ENCODE data around the gene CCDC74A.
"Not testable (repeated sequence)": the region's sequence is repeated elsewhere in the genome, so short reads cannot be mapped to it uniquely, and the experiment has no call there.

CCDC74A gene

DNA sequence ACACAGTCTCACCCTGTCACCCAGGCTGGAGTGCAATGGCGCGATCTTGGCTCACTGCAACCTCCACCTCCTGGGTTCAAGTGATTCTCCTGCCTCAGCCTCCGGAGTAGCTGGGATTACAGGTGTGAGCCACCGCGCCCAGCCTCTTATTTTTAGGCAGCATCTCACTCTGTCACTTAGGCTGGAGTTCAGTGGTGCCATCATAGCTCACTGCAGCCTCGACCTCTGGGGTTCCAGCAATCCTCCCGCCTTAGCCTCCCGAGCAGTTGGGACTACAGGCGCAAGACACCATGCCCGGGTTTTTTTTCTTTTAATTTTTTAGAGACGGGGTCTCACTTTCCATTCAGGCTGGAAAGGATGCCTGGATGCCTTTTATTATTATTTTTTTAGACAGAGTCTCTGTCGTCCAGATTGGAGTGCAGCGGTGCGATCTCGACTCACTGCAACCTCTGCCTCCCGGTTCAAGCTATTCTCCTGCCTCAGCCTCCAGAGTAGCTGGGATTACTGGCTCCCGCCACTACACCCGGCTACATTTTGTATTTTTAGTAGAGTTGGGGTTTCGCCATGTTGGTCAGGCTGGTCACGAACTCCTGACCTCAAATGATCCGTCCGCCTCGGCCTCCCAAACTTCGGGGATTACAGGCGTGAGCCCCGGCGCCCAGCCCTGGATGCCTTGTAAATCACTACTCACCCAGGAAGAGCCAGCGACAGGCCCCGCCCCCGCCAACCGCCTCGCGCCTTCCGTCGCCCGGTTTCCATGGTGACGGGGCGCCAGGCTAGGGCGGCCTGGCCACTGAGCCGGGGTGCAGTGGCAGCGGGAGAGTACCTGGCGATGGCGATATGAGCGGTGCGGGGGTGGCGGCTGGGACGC, at the start of gene CCDC74A:
TSS of gene CCDC74A (plus strand) at position 758 of the 871 bp plus-strand sequence. CDS start at position 841, 83 bp downstream.
- DNase-seq: not testable (repeated sequence)

DNA sequence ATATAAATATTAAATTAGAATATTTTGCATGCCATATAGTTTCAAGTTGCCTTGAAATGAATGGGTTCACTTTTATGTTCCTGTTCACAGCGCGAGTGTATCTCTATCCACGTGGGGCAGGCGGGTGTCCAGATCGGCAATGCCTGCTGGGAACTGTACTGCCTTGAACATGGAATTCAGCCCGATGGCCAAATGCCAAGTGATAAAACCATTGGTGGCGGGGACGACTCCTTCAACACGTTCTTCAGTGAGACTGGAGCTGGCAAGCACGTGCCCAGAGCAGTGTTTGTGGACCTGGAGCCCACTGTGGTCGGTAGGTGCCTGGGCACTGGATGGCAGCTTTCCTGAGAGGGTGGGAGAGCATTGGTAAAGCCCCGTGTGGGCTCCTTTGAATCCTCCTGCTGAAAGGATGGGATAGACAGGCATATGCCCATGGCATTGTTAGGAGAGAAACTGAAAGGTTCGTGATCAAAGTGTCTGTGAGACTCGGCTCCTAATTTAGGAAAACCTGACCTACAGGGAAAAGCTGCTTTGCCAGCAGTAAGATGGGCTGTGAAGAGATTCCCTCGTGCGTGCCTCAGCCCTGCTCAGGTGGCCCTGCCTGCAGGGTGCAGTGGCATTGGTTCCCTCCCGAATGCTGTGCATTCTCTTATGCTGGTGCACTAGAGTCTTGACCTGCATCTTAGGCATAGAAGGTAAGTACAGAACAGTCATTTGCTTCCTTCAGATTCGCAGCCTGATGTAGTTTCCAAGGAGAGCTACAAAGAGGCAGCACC, 49.4 kb upstream of the CCDC74A start:
- not testable (repeated sequence) for DNase-seq

DNA sequence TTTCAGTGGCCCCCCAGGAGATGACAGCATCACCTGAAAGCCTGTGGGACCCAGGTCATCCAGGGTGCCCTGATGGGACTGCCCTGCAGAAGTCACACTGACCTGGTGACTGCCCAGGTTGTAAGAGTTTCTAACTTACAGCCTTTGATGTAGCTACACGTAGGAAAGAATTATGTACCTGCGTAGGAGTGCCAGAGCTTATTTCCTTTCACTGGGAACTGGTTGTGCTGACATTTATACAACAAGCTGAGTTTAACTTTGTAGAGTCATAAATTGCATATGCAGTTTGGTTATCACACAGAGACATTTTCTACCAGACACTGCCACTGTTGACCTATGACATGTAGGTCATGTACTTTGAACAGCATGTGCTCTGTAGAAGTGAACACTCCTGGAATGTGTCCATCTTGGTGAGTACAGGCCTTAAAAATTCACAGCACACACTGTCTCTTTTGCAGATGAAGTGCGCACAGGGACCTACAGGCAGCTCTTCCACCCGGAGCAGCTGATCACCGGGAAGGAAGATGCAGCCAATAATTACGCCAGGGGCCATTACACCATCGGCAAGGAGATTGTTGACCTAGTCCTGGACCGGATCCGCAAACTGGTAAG, 48.7 kb upstream of the CCDC74A start:
- DNase-seq: not testable (repeated sequence)

DNA sequence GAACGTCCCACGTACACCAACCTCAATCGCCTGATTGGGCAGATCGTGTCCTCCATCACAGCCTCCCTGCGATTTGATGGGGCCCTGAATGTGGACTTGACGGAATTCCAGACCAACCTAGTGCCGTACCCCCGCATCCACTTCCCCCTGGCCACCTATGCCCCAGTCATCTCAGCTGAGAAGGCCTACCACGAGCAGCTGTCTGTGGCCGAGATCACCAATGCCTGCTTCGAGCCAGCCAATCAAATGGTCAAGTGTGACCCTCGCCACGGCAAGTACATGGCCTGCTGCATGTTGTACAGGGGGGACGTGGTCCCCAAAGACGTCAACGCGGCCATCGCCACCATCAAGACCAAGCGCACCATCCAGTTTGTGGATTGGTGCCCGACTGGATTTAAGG, 47.3 kb upstream of the CCDC74A start:
- not testable (repeated sequence) for DNase-seq

DNA sequence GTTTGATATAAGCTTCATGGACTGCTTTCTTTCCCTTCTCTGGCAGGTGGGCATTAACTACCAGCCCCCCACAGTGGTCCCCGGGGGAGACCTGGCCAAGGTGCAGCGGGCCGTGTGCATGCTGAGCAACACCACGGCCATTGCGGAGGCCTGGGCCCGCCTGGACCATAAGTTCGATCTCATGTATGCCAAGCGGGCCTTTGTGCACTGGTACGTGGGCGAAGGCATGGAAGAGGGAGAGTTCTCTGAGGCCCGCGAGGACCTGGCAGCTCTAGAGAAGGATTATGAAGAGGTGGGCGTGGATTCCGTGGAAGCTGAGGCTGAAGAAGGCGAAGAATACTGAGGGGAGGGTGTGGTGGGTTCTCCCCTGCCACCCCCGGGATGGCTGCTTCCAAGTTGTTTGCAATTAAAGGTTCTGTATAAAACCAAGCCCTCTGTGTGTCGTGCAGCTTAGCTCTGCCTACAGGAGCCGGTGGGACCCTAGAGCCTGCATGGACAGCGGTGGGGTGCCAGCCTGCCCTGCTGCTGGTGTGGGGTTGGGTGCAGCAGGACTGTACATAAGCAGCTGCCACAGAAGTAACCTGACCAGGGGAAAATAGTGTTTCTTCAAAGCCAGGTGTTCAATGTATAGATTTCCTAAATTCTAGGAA, 45.1 kb upstream of the CCDC74A start:
- DNase-seq: not testable (repeated sequence)

DNA sequence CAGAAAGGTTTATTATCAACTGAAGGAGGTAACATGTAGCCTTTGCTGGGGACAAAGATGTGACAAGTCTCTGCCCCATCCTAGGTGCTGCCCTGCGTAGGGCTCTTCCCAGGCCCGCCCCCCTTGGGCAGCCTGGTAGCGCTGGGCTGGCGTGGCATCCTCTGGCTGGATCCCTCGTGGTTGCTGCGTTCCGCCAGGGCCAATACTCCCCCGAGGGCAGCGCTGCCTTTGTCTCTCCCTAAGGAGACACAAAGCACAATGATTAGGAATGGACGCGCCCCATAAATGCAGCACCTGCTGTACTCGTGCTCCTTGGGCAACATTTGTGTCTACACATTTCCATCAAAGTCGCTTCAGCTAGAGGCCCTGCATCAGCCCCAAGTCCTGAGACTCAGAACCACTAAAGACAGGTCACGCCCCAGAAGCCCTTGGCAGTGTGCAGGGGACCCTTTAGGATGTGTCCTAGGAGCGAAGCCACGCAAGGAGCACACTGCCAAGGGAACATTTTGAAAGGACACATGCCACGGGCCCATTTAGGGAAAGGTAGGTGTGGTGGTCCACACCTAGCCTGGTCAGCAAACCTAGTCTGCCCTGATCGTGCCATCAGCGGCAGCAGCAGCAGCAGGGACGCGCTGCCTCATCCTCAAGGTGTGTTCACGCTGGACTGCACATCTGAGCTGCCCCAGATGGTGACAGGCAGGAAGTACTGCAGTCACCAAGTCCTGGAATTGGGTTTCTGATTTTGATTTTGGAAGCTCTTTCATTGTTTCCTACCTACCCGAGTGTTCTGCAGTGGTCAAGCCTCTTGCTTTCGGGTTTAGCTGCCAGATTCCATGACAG, 43.5 kb upstream of the CCDC74A start:
- not testable (repeated sequence) for DNase-seq

DNA sequence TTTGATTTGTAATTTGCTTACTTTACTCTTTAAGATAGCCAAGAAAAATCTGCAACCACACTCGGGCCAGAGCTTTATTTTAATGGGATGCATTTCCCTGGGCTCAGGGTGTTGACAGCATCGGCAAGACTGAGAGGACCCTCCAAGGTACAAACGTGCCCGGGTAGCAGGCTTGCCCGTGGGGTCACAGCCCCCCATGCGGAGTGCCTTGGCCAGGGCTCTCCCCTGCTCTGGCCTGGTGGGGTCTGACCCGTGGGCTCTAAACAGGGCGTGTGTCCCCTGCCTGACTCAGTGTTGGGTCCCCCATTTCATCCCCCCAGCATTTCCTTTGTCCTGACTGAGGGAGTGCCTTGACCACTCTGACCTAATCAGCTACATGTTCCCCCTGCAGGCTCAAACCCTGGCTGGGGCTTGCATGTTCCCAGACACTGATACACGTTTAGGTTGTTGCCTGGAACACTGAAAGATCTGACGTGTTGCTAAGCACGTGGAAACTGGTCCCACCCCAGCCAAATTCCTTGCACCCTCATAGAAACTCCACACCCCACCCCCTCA, 42.7 kb upstream of the CCDC74A start:
- DNase-seq: not testable (repeated sequence)

DNA sequence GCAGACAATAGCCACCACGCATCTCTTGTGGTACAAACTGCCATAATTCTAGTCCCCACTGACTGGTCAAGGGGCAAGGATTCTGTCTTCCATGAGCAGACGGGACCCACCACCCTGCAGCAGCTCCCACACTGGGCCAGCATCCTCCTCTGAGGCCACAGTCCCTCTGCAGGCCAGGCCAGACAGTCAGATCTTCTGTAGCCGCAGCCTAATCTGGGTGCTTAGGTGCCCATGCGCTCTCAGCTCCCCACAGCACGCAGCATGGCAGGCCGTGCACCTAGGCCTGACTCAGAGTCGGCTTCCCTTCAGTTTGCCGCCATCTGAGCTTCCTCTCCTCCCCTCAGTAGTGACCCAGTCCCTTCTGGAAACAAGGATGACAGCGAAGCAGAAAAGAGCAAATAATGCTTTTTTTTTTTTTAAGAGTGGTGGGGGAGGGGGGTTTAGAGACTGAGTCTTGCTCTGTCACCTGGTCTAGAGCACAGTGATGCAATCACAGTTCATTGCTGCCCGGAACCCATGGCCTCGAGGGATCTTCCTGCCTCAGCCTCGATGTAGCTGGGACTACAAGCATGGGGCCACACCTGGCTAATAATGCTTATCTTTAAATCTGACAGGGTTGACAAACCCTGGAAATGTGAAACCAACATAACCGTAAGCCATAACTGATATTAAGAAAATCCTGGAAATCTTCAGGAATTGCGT, 41.3 kb upstream of the CCDC74A start:
- not testable (repeated sequence) for DNase-seq

DNA sequence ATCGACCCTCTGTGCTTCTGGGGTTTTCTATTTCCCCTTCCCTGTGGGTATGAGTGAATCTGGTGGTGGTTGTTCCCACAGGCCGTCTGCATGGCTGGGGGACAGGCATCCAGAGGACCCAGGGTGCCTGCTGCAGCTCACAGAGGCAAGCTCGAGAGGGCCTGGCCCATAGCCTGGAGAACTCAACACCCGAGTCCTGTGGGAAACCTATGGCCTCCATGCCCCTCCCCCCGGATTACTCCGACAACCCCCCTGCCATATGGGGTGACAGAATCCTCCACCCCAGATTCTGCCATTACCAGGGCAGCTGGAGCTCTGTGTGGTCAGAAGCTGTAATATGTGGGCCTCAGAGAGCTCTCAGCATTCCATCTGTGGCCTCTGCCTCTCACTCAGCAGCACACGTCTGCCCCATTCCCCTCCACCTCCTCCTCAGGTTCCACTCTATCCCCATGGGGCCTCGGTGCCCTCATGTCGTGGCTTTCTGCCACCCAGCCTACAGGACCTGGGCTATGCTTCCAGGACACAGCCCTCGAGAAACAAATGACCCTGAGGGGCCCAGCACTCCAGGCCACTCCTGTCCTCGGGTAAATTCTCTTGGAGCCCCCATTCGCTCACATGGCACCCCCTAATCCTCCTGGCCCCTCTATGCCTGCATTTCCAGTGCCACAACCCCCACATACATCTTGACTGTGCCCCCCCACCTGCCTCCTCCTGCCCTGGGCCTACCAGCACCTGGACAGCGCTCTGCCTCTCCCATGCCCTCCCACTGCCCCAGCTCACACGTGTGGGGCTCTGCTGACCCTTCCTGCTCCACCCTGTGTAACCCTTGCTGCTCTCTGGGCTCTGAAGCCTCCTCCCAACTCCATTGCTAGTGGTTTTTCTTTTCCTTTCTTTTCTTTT, 39.1 kb upstream of the CCDC74A start:
- DNase-seq: no peak

DNA sequence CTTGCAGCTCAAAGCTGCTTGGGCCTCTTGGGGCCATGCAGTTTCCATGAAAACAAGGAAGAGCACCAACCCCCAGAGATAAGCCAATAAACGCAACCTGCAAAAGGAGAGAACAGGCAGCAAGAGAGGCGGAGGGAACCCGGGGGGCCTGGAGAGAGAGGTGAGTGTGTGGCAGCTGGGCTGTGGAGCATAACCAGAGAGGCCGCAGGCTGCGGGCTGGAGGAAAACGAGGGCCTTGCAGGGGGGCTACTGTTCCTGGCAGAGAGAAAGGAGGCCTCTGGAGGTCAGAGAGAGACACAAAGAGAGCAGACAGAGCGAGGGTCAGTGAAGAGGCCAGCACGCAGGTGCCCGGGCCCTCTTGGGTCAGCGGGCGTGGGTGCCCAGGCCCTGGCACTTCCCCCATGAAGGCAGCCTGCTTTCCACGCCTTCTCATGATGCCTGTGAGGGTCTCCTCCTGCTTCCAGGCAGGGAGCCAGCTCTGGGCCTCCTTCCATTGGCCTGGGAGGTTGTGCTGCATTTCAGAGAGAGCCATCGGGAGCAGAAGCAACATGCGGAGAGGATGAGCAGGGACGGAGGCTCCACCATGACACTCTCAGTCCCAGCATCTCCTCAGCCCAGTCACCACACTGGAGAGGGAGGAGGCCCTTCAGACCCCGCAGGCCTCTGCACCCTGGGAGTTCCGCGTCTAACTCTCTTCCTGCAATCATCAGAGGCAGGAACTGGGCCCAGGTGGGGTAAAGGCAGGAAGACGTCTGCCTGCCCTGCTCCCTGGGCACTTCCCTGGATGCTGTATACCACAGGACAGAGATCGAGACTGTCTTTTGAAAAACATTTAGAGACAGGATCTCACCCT, 36.8 kb upstream of the CCDC74A start:
- not testable (repeated sequence) for DNase-seq

DNA sequence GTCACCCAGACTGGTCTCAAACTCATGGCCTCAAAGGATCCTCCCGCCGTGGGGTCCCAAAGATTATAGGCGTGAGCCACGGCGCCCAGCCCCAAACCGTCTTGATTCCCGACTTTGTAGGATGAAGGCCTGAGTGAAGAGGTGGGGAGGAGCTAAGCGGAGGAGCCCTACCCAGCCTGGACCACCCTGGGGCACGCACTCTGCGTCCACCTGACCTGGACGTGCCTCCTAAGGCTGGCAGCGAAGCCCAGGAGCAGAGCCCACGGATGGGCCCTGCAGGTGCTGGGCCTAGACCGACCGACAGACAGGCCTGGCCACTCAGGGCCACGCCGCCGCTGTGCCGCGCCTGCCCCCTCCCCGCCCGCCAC, 36.2 kb upstream of the CCDC74A start:
- DNase-seq: not testable (repeated sequence)

DNA sequence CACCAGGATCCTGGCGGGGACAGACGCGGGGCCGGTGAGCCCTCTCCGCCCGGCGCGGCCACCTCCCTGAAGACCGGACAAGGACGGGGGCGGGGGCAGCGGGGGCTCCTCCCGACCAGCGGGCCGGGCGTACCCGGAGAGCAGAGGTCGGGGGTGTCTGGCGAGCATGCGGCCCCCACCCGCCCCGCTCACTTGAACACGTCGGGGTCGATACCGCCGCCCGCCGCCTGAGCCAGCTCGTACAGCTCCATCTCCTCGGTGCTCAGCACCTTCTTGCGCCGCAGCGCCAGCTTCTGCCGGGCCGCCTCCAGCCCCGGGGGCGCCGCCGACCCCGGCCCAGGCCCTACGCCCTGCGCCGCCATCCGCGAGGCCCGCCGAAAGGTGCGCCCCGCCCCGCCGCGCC, 35.7 kb upstream of the CCDC74A start, which contains the start of gene MZT2A:
TSS of gene MZT2A (minus strand) at position 383 of the 403 bp plus-strand sequence. CDS start at position 362, 21 bp downstream.
- DNase-seq: not testable (repeated sequence)

DNA sequence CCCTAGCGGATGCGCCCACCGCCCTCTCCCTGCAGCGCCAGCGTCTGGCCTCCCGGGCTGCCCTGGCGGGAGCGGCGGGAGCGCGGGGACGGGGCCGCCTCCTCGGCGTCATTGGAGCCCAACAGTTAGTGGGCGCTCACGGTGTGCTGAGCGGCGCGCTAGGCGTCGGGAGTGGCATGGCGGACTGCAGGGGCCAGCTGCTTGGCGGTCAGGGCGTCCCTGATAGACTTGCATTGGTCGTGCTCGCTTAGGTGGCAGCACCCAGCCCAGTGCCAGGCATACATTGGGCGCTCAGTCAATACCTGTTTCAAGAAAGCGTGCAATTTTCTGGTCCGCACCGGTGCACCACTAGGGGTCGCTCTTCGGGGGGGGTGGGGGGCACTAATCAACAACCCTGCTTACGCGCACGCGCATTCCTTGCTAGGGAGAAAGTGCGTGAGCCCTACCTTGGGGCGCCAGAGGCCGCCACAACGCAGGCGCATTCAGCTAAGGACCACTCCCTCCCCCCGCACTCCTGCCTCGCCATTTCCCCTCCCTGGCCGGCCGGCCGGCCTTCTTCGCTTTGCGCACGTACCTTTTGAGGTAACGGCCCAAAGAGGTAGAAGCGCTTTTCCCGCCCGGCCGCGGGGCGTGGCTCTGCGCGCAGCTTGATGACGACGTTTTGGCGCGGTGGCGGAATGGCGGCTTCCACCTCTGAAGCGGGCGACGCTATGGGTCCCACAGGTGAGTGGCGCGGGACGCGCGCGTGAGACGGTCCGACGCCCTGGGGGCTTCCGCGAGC, 35.1 kb upstream of the CCDC74A start:
- DNase-seq: no peak

DNA sequence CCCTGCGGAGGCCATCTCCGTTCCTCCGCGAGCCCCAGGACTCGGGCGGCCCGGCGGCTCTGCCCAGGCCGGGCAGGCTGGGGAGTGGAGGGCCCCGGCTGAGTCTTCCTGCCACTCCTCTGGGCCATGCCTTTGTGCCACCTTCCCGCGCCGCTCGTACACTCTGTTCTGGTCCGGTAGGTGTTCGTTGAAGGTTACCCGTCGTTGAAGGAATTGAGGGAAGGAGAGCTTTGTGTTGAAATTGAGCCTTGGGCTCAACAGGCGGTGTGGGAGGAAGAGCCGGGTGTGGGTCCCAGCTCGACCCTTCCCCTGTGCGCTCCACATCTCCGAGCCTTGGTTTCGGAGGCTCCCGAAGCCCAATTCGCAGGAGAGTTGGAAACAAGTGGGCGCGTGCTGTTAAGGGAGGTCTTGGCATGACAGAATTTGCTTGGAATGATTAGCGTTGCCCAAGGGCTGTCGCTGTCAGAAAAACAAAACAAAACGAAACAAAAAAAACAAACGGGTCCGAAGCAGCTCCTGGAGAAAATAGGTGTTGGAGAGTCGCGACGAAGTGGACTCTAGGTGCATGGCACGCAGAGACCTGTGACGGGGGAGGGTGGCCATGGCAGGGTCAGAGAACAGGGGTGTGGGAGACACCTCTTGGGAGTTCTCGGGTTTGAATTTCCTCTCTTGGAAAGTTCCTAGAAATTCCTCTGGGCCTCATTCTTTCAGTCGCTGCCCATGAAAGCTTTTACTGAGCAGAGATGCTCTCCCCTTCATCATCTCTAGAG, 34.3 kb upstream of the CCDC74A start:
- no peak for DNase-seq

DNA sequence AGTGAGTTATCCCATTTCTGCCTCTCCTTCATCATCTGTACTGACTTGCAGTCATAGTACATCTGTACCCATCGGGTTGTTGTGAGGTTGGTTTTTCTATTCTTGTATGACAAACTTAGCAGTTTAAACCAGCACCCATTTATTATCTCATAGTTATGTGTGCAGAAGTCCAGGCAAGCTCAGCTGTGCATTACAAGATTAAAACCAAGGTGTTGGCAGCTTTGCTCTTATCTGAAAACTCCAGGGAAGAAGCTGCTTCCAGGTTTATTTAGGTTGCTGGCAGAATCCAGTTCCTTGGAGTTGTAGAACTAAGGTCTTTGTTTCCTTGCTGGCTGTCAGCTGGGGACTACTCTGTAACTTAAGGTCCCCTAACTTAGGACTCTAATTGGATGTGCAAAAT, 32.2 kb upstream of the CCDC74A start:
- DNase-seq: not testable (repeated sequence)

DNA sequence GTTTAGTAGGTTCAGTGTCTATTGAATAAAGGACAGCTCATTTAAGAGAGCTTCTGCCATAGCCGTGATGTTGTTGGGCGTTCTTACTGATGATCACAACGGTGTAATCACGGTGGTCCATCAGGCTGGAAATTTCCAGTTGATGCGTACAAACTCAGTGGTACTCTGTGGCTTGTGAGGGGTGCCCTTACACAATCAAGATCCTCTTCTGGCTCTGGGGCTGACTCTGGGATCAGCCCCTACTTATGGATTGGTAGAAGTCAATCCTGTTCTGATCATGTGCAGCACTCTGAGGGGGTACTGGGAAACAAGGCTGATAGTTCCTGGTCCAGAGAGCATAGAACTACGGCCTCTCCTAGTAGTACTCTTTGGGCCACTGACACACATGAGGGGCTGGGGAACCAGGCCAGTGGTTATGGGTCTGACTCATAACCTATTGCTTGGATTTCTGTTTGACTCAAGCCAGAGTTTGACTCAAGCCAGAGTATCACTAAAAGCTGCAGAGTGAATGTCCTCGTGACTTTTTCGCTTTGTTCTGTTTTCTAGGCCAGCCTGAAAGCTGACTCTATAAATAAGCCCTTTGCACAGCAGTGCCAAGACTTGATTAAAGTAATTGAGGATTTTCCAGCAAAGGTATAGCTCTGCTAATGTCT, 29.2 kb upstream of the CCDC74A start:
- DNase-seq: not testable (repeated sequence)

Data from cortex of kidney (tissue), 1 donor.